Measurements from ENCODE around the gene PTGER3. TPM values are rescaled to one million over a fixed set of nuclear protein-coding genes. Genes with fewer than 3 reads are reported as not detected.

The PTGER3 gene
- total RNA-seq, 1 donor, result 1.5 TPM

GRCh38 chr1:70980361-70980760 lies 67.3 kb downstream of the PTGER3 start:
- H3K4me3 ChIP-seq (ENCODE audit: low read depth, low read length), result no peak overlapping the region
- TF ChIP-seq, protein P1, sequence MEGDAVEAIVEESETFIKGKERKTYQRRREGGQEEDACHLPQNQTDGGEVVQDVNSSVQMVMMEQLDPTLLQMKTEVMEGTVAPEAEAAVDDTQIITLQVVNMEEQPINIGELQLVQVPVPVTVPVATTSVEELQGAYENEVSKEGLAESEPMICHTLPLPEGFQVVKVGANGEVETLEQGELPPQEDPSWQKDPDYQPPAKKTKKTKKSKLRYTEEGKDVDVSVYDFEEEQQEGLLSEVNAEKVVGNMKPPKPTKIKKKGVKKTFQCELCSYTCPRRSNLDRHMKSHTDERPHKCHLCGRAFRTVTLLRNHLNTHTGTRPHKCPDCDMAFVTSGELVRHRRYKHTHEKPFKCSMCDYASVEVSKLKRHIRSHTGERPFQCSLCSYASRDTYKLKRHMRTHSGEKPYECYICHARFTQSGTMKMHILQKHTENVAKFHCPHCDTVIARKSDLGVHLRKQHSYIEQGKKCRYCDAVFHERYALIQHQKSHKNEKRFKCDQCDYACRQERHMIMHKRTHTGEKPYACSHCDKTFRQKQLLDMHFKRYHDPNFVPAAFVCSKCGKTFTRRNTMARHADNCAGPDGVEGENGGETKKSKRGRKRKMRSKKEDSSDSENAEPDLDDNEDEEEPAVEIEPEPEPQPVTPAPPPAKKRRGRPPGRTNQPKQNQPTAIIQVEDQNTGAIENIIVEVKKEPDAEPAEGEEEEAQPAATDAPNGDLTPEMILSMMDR (IDR thresholded peaks at IDR 0.05; ENCODE audit: insufficient read depth, low read length), result no peak
- DNase-seq (ENCODE audit: low read depth), result no peak

GRCh38 chr1:70979881-70980280 lies 67.7 kb downstream of the PTGER3 start:
- no peak overlapping the region for H3K4me3 ChIP-seq (ENCODE audit: low read depth, low read length)
- DNase-seq (ENCODE audit: low read depth), result no peak
- TF ChIP-seq, protein P1 (IDR thresholded peaks at IDR 0.05; ENCODE audit: insufficient read depth, low read length), result no peak

GRCh38 chr1:70979313-70979712 lies 68.3 kb downstream of the PTGER3 start:
- TF ChIP-seq, protein P1 (IDR thresholded peaks at IDR 0.05; ENCODE audit: insufficient read depth, low read length), result no peak

DNA sequence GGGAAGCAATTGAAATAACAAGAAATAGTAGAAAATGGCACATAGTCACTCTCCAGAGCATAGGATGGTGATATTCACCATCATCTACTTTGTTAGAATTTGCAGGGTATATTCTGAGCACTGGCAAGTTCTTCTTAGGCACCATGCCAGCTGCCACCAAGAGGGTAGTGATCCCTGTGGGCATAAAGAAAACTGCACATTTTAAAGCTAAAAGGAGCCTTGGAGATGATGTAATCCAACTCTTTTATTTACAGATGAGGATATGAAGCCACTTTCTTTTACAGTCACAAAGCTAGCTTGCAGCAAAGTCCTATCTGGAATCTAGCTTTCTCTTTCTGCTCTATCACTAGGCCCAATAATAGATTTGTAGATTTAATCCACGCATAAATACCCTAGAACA lies 69.0 kb downstream of the PTGER3 start:
- TF ChIP-seq, protein P1 (IDR thresholded peaks at IDR 0.05; ENCODE audit: insufficient read depth, low read length), result no peak
- DNase-seq (ENCODE audit: low read depth), result no peak
- H3K4me3 ChIP-seq (ENCODE audit: low read depth, low read length), result no peak overlapping the region

More at GRCh38 chr1:70979313-70979712, 68.3 kb downstream of the PTGER3 start:
- no peak for DNase-seq (ENCODE audit: low read depth)
- H3K4me3 ChIP-seq (ENCODE audit: low read depth, low read length), result no peak overlapping the region

DNA sequence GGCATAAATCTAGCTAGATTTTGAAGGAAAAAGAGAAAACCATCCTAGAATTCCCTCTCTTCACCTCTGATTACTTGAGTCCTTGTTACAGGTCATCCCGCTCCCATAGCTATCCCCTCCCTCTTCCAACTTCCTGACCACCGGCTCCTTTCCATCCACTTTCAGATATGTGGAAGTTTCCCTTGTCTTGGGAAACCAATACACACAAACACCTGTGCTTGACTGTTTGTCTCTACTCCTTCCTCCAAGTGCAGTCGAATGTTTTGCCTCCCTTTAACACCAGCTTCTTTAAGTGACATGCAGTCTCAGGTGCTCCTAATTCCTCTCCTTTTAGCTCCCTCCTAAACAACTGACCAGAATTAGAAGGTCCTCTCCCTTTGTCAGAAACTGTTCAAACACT lies 70.0 kb downstream of the PTGER3 start:
- no peak overlapping the region for H3K4me3 ChIP-seq (ENCODE audit: low read depth, low read length)
- no peak for DNase-seq (ENCODE audit: low read depth)
- TF ChIP-seq, protein P1 (IDR thresholded peaks at IDR 0.05; ENCODE audit: insufficient read depth, low read length), result no peak

DNA sequence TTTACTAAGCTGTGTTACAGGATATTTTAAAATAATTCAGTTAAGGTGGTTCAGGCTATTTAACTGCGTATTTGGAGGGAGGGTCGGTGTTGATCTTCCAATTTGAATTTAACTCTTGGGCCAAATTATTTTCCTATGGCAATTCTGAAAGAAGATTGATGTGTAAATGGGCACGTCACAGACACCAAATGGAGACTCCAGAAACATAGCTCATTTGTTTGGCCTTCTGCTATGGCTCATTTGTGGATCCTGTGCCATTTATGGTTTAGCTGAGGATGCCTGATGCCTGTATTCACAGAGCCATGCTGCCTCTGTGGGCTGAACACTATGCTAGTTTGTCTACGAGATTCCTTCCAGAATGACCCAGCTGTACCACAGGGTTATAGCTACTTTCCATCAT lies 70.6 kb downstream of the PTGER3 start:
- no peak for DNase-seq (ENCODE audit: low read depth)
- TF ChIP-seq, protein P1 (IDR thresholded peaks at IDR 0.05; ENCODE audit: insufficient read depth, low read length), result no peak
- no peak overlapping the region for H3K4me3 ChIP-seq (ENCODE audit: low read depth, low read length)

DNA sequence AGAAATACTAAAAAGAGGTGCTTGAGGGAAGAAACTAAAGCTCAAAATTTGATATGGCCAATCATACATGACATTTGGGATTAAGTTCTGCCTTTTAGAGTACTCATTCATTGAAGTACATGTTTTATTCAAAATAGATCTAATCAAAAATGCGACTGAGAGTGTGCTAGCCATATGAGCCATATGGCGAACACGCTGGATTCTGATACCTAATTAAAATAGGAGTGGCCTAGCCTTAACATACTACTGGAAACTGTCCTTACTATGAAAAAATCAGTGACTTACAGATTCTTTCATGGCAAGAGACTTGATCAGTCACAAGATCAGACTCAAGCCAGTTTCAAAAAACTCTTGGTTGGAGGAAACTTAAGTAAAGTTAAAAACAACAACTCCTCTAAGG lies 73.9 kb downstream of the PTGER3 start:
- no peak overlapping the region for H3K4me3 ChIP-seq (ENCODE audit: low read depth, low read length)
- TF ChIP-seq, protein P1 (IDR thresholded peaks at IDR 0.05; ENCODE audit: insufficient read depth, low read length), result no peak
- no peak for DNase-seq (ENCODE audit: low read depth)

Measured in fibroblast of the aortic adventitia (primary cell).